ENCODE measurements around the gene NDOR1. TPM values are rescaled to one million over a fixed set of nuclear protein-coding genes. Genes with fewer than 3 reads are reported as not detected.

Gene NDOR1
- total and polyA plus RNA-seq, 4 donors: 4.5 to 22.0 (median 12.0) TPM

DNA sequence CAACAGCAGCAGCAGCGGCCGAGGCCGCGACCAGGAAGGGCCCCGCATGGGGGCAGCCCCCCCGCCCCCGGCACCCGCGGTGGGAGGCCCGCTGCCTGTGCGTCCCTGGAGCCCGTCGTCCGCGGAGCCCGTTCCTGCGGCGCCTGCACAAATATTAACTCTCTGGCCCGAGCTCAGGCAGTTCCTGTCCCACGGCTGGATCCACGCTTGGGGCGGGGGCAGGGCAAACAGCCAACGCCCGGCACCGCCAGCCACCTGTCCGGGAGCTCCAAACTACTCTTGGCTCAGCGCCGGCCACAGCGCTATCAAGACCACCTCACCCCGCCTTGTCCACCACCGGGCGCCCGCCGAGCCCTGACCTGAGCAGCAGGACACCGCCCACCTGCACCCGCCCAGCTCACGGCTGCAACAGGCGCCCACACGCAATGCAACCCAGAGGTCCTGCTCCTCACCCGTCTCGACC is 35.6 kb upstream of the NDOR1 start, which contains the start of gene LRRC26:
TSS of gene LRRC26 (minus strand) at position 156 of the 463 bp plus-strand sequence. CDS start at position 48, 108 bp downstream.
- ATAC-seq (ENCODE audit: insufficient read depth, low FRiP score): no peak
- Histone ChIP-seq H3K36me3 (ENCODE audit: control insufficient read depth in 4 of 4, insufficient read depth in 4 of 4, low read length in 4 of 4) (no peaks in the 10 kb centered on the region), H3K4me1 (ENCODE audit: control insufficient read depth in 5 of 5, insufficient read depth in 5 of 5, low read length in 5 of 5) (peaks cover 0 to 17% (median 0%) of the 10 kb centered on the region in 5 donors), H3K27ac (ENCODE audit: low read depth in 1 of 2, low read length in 1 of 2) (no peak within 1 kb of the TSS), H3K9me3 (ENCODE audit: control insufficient read depth in 4 of 4, insufficient read depth in 3 of 4, low read length in 3 of 4) (no peaks in the 10 kb centered on the region), H3K4me3 (no peak within 1 kb of the TSS), H3K27me3 (ENCODE audit: control insufficient read depth in 3 of 3, insufficient read depth in 3 of 3, low read length in 2 of 3) (peaks cover 9 to 37% (median 21%) of the 10 kb centered on the region in 3 donors), H3K9ac (ENCODE audit: insufficient read depth in 1 of 2, low read length in 2 of 2) (no peak within 1 kb of the TSS)
- TF ChIP-seq CTCF (IDR thresholded peaks at IDR 0.05; ENCODE audit: control extremely low read depth, extremely low read depth): no peak
- WGBS, 2 donors: 11 to 23% methylated on average over 30 to 41 of the region's 41 CpGs
- no peak for DNase-seq

DNA sequence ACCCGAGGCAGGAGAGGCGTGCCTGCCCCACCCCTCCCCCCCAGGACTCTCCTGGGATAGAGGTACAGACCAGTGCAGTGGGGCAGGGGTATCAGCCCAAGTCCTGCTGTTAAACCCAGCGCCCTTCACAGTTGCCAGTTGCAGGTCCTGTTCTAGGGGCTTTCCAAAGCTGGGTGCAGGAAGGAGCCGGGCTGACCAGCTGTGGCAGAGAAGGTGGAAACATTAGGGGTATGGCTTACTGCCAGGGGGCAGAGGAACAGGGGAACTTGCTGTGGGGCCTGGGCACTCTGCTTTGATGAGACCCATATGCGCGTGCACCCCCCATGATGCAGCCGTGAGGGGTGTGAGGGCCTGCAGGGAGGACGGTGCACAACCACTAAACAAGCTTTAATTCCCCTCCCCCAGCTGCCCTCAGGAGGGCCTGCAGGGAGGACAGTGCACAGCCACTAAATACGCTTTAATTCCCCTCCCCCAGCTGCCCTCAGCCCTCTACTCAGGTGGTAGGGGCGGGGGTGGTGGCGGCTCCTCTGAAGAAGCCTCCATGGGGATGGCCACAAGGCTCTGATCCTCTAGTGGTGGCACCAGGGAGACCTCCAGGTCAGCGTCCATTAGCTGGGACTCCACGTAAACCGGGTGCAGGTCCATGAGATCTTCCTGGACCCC is 34.9 kb upstream of the NDOR1 start:
- Histone ChIP-seq H3K4me1 (ENCODE audit: control insufficient read depth in 5 of 5, insufficient read depth in 5 of 5, low read length in 5 of 5) (peaks cover 0 to 21% (median 0%) of the 10 kb centered on the region in 5 donors), H3K9ac (ENCODE audit: insufficient read depth in 1 of 2, low read length in 2 of 2) (no peak overlapping the region), H3K27ac (ENCODE audit: low read depth in 1 of 2, low read length in 1 of 2) (no peak overlapping the region), H3K4me3 (no peak overlapping the region), H3K27me3 (ENCODE audit: control insufficient read depth in 3 of 3, insufficient read depth in 3 of 3, low read length in 2 of 3) (peaks cover 6 to 30% (median 18%) of the 10 kb centered on the region in 3 donors), H3K9me3 (ENCODE audit: control insufficient read depth in 4 of 4, insufficient read depth in 3 of 4, low read length in 3 of 4) (no peaks in the 10 kb centered on the region), H3K36me3 (ENCODE audit: control insufficient read depth in 4 of 4, insufficient read depth in 4 of 4, low read length in 4 of 4) (no peaks in the 10 kb centered on the region)
- 44 to 54% methylated on average over 14 of the region's 14 CpGs for WGBS, 2 donors
- no peak for TF ChIP-seq CTCF (IDR thresholded peaks at IDR 0.05; ENCODE audit: control extremely low read depth, extremely low read depth)
- DNase-seq (no peak), ATAC-seq (ENCODE audit: insufficient read depth, low FRiP score) (no peak)

DNA sequence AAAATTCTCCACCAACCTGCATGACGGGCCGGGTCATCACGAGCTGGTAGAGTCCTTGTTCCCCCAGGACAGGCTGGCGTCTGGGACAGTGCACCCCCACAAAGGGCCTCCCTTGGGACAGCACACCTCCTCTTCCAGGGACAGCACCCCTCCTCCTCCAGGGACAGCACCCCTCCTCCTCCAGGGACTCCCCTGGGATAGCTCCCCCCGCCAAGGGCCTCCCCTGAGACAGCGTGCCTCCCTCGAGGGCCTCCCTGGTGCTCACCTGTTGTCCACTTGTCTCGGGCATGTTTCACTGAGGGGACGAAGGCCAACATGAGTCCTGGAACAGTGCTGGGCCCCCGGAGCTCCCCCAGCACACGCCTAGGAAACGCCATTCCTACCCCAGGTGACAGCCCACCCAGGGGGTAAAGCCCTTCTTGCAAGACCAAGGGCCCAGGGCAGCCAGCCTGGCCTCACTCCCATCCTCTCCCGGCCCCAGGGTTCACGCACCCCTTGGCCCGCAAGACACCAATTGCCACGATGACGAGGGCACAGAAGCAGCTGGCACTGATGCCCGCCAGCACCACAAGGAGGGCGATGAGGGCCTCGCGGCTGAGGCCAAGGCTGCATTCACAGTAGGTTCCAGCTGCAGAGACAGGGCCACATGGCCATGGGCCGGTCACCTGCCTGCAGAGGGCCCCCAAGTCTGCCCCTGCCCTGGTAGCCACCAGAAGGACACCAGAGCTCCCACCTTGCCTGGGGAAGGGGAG is 34.2 kb upstream of the NDOR1 start:
- no peak overlapping the region for H3K9ac ChIP-seq (ENCODE audit: insufficient read depth in 1 of 2, low read length in 2 of 2)
- no peaks in the 10 kb centered on the region for H3K36me3 ChIP-seq (ENCODE audit: control insufficient read depth in 4 of 4, insufficient read depth in 4 of 4, low read length in 4 of 4)
- H3K4me3 ChIP-seq: no peak overlapping the region
- TF ChIP-seq CTCF (IDR thresholded peaks at IDR 0.05; ENCODE audit: control extremely low read depth, extremely low read depth): no peak
- H3K27me3 ChIP-seq (ENCODE audit: control insufficient read depth in 3 of 3, insufficient read depth in 3 of 3, low read length in 2 of 3): peaks cover 0 to 25% (median 17%) of the 10 kb centered on the region in 3 donors
- DNase-seq (no peak), ATAC-seq (ENCODE audit: insufficient read depth, low FRiP score) (no peak)
- no peaks in the 10 kb centered on the region for H3K9me3 ChIP-seq (ENCODE audit: control insufficient read depth in 4 of 4, insufficient read depth in 3 of 4, low read length in 3 of 4)
- H3K4me1 ChIP-seq (ENCODE audit: control insufficient read depth in 5 of 5, insufficient read depth in 5 of 5, low read length in 5 of 5): peaks cover 0 to 21% (median 0%) of the 10 kb centered on the region in 5 donors
- whole genome bisulfite sequencing, 2 donors: 81 to 87% methylated on average over 22 of the region's 22 CpGs
- H3K27ac ChIP-seq (ENCODE audit: low read depth in 1 of 2, low read length in 1 of 2): no peak overlapping the region
